Neural progenitor cell (in vitro differentiated cells): ENCODE measurements around the gene MYOM1.

Source experiments
- CTCF ChIP-seq: fragments of 200-600 bp; sonication (generic); IDR thresholded peaks from 2 replicates; pipeline ENCODE4 v1.5.1; 2017; ENCODE audit warnings: antibody characterized with exemption, mild to moderate bottlenecking
- EZH2 ChIP-seq: fragments of 200-600 bp; sonication (generic); IDR thresholded peaks from 2 replicates; pipeline ENCODE4 v1.6.1; 2017; ENCODE audit warnings: antibody characterized with exemption, mild to moderate bottlenecking, moderate library complexity
- EZH2phosphoT487 ChIP-seq: fragments of 200-600 bp; sonication (generic); IDR thresholded peaks from 2 replicates; pipeline ENCODE4 v1.6.1; 2017; ENCODE audit warnings: antibody characterized with exemption

- TF ChIP-seq CTCF: no peak
- no peak for TF ChIP-seq EZH2phosphoT487
- no peak for TF ChIP-seq EZH2
Observed at GRCh38 chr18:3140342-3140741, 79.4 kb downstream of the MYOM1 start.
